Thyroid gland (tissue), 4 donors: ENCODE data around the gene MSS51. TPM values are rescaled to one million over a fixed set of nuclear protein-coding genes. Genes with fewer than 3 reads are reported as not detected.

Source experiments
- DNase-seq, 2 donors: peaks; one replicate each; pipeline ENCODE4 v3.0.0-alpha.2; 2019
- H3K27ac ChIP-seq, 3 donors: fragments of 200-600 bp; sonication (generic); 1 replicate in 2 of 3; 2 replicates in 1 of 3; pipeline ENCODE4 v1.5.1; 2016 to 2019; ENCODE audit warnings: mild to moderate bottlenecking in 1 of 3, moderate library complexity in 1 of 3
- H3K27me3 ChIP-seq: fragments of 200-600 bp; sonication (generic); one replicate; pipeline ENCODE4 v1.5.1; 2019
- H3K36me3 ChIP-seq, 2 donors: fragments of 200-600 bp; sonication (generic); one replicate each; pipeline ENCODE4 v1.5.1; 2016 to 2019
- H3K4me1 ChIP-seq, 2 donors: fragments of 200-600 bp; sonication (generic); one replicate each; pipeline ENCODE4 v1.5.1; 2017 to 2019
- H3K4me3 ChIP-seq, 3 donors: fragments of 200-600 bp; sonication (generic); replicated peaks in 1 of 3; 1 replicate in 2 of 3; 2 replicates in 1 of 3; pipeline ENCODE4 v1.5.1; 2016; ENCODE audit warnings: mild to moderate bottlenecking in 1 of 3
- H3K9me3 ChIP-seq: fragments of 200-600 bp; sonication (generic); one replicate; pipeline ENCODE4 v1.5.1; 2017
- POLR2A ChIP-seq, 2 donors: fragments of 450-650 bp; IDR thresholded peaks; one replicate each; pipeline ENCODE4 v1.6.1; 2017; ENCODE audit warnings: antibody characterized with exemption in 2 of 2, mild to moderate bottlenecking in 2 of 2, moderate library complexity in 1 of 2
- whole genome bisulfite sequencing, 2 donors: methylation state at CpG; one replicate each; pipeline ENCODE4 v1.1.5; 2017; 5-methylcytosine and 5-hydroxymethylcytosine counted together
- intact Hi-C: fragments of 100-400 bp; cut with DNase I; formaldehyde crosslinking; loops from one replicate; pipeline ENCODE4 v1.15.1; 2023
- total RNA-seq, 4 donors: library from RNA; depleted of rRNA; stranded (reverse); fragments of >200 nt; gene quantifications; one replicate each; pipeline ENCODE4 v1.2.3, GENCODE V29; 2016
- TF ChIP-seq, protein P1 (sequence below), 6 experiments: fragments of 200-600 bp in 3 of 6; fragments of 450-650 bp in 3 of 6; sonication (generic) in 3 of 6; IDR thresholded peaks; one replicate each; pipeline ENCODE4 v1.5.1; 2016 to 2019; ENCODE audit warnings: antibody characterized with exemption in 6 of 6, mild to moderate bottlenecking in 2 of 6, inconsistent platforms in 1 of 6, moderate library complexity in 1 of 6

The MSS51 gene
- total RNA-seq, 4 donors from 2014 or later = 0.94 to 2.9 (median 1.9) TPM

DNA sequence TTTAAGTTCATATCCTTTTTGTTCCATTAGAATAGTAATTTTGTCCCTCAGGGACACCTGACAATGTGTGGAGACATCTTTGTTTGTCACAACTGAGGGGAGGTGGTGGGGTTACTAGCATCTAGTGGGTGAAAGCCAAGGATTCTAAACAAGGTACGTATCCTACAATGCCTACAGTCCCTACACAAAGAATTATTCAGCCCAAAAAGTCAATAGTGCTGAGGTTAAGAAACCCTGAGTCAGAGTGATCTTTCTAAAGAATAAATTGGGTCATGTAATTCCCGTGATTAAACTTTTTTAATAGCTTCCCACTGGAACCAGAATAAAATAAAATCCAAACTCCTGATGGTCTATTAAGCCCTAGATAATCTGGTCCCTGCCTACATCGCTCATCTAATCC lies 16.8 kb downstream of the MSS51 start:
- H3K4me3 ChIP-seq = no peak overlapping the region
- no peaks in the 10 kb centered on the region for H3K27me3 ChIP-seq
- no peaks in the 10 kb centered on the region for H3K9me3 ChIP-seq
- no peaks in the 10 kb centered on the region for H3K36me3 ChIP-seq
- WGBS, 2 donors = 89 to 95% methylated on average over 3 of the region's 3 CpGs
- no peak overlapping the region for H3K27ac ChIP-seq
- peaks cover 8 to 21% of the 10 kb centered on the region in 2 donors for H3K4me1 ChIP-seq
- no peak for DNase-seq
- TF ChIP-seq, protein P1, sequence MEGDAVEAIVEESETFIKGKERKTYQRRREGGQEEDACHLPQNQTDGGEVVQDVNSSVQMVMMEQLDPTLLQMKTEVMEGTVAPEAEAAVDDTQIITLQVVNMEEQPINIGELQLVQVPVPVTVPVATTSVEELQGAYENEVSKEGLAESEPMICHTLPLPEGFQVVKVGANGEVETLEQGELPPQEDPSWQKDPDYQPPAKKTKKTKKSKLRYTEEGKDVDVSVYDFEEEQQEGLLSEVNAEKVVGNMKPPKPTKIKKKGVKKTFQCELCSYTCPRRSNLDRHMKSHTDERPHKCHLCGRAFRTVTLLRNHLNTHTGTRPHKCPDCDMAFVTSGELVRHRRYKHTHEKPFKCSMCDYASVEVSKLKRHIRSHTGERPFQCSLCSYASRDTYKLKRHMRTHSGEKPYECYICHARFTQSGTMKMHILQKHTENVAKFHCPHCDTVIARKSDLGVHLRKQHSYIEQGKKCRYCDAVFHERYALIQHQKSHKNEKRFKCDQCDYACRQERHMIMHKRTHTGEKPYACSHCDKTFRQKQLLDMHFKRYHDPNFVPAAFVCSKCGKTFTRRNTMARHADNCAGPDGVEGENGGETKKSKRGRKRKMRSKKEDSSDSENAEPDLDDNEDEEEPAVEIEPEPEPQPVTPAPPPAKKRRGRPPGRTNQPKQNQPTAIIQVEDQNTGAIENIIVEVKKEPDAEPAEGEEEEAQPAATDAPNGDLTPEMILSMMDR (IDR thresholded peaks at IDR 0.05) = no peak
- TF ChIP-seq POLR2A (IDR thresholded peaks at IDR 0.05) = no peak
- intact Hi-C loops = no loop called here

DNA sequence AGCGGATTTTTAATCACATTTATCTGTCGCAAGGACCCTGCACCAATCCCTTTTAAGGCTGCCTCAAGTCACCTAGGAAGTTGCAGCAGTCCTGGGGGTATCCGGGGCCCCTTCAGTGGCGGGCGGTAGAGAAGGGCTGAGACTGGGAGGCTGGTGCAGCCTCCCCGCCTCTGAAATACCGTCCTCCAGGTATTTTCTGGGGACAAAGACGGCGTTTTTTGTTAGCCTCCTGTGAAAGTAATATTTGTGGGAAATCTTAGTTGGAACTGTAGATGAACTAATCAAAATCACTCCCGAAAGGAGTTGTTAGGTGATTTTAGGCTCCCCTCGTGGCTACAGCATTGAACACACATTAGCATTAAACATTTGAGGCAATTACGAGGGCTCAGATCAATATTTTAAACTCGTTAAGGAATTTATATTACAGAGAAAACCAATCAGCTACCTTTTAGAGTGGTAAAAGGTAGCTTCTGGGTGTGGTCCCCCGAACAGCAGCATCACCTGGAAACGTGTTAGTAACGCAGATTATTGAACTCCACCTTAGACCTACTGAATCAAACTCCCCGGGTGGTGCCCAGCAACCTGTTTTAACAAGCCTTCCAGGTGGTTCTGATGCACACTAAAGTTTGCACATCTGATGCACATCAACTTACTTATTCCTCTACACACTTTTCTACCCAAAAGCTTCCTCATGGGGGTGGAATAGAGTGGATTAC lies 19.0 kb downstream of the MSS51 start:
- no peak for TF ChIP-seq POLR2A (IDR thresholded peaks at IDR 0.05)
- TF ChIP-seq, protein P1 (IDR thresholded peaks at IDR 0.05) = no peak
- Histone ChIP-seq H3K4me3 (peak overlapping the region in 2 of 3 donors; percentile 88 to 91), H3K4me1 (peaks cover 8 to 24% of the 10 kb centered on the region in 2 donors), H3K9me3 (no peaks in the 10 kb centered on the region), H3K27me3 (no peaks in the 10 kb centered on the region), H3K36me3 (no peaks in the 10 kb centered on the region), H3K27ac (peak overlapping the region; percentile 86 to 97 (median 86))
- intact Hi-C loops = no loop called here
- DNase-seq = no peak
- WGBS, 2 donors = 2 to 4% methylated on average over 17 of the region's 17 CpGs

GRCh38 chr10:73413528-73414229 lies 19.7 kb downstream of the MSS51 start, which contains the start of gene ANXA7:
Gene ANXA7, minus strand, starts transcription at chr10:73414058. Its CDS starts 13,202 bp downstream, at chr10:73400856.
- Histone ChIP-seq H3K9me3 (no peaks in the 10 kb centered on the region), H3K27me3 (no peaks in the 10 kb centered on the region), H3K36me3 (no peaks in the 10 kb centered on the region), H3K27ac (peak within 1 kb of the TSS; percentile 86 to 97 (median 86)), H3K4me3 (peak within 1 kb of the TSS; percentile 88 to 99 (median 91)), H3K4me1 (peaks cover 8 to 24% of the 10 kb centered on the region in 2 donors)
- peak; percentile 6 to 84 for TF ChIP-seq POLR2A (IDR thresholded peaks at IDR 0.05)
- TF ChIP-seq, protein P1 (IDR thresholded peaks at IDR 0.05) = peak in 2 of 6 experiments; percentile 33 to 44
- intact Hi-C loops = no loop called here
- 0% methylated on average over 20 to 22 of the region's 62 CpGs for WGBS, 2 donors
- peak; percentile 97 for DNase-seq

GRCh38 chr10:73413108-73413527 lies 20.2 kb downstream of the MSS51 start:
- Histone ChIP-seq H3K4me1 (peaks cover 8 to 24% of the 10 kb centered on the region in 2 donors), H3K4me3 (peak overlapping the region; percentile 88 to 99 (median 91)), H3K36me3 (no peaks in the 10 kb centered on the region), H3K9me3 (no peaks in the 10 kb centered on the region), H3K27ac (peak overlapping the region; percentile 86 to 97 (median 86)), H3K27me3 (no peaks in the 10 kb centered on the region)
- 0% methylated on average over 9 of the region's 9 CpGs for WGBS, 2 donors
- TF ChIP-seq, protein P1 (IDR thresholded peaks at IDR 0.05) = no peak
- no peak for TF ChIP-seq POLR2A (IDR thresholded peaks at IDR 0.05)
- intact Hi-C loops = no loop called here
- peak in 1 of 2 donors; percentile 59 for DNase-seq

DNA sequence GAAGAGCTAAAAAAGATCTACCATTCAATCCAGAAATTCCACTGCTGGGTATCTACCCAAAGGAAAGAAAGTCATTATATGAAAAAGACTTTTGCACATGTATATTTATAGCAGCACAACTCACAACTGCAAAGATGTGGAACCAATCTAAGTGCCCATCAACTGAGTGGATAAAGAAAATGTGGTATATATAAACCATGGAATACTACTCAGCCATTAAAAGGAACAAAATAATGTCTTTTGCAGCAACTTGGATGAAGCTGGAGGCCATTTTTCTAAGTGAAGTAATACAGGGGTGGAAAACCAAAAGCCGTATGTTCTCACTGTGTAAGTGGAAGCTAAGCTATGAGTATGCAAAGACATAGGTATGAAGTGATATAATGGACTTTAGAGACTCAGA lies 22.5 kb downstream of the MSS51 start:
- no peak overlapping the region for H3K27ac ChIP-seq
- intact Hi-C loops = no loop called here
- 93 to 100% methylated on average over 1 of the region's 1 CpG for WGBS, 2 donors
- H3K27me3 ChIP-seq = no peaks in the 10 kb centered on the region
- no peaks in the 10 kb centered on the region for H3K36me3 ChIP-seq
- TF ChIP-seq, protein P1 (IDR thresholded peaks at IDR 0.05) = no peak
- TF ChIP-seq POLR2A (IDR thresholded peaks at IDR 0.05) = no peak
- H3K9me3 ChIP-seq = no peaks in the 10 kb centered on the region
- H3K4me3 ChIP-seq = no peak overlapping the region
- no peak for DNase-seq
- peaks cover 8 to 27% of the 10 kb centered on the region in 2 donors for H3K4me1 ChIP-seq
